Chondrocyte (in vitro differentiated cells): ENCODE results near the gene TRAF6. TPM values are rescaled to one million over a fixed set of nuclear protein-coding genes. Genes with fewer than 3 reads are reported as not detected.
"Not testable (repeated sequence)": the region's sequence is repeated elsewhere in the genome, so short reads cannot be mapped to it uniquely, and the experiment has no call there.

ENCODE experiments used
- DNase-seq: peaks from one replicate; pipeline ENCODE4 v3.0.0; 2021; ENCODE audit warnings: mixed read lengths, low spot score
- H3K27ac Mint-ChIP-seq: one replicate; pipeline ENCODE4 v1.8.0; 2021; ENCODE audit warnings: mild to moderate bottlenecking, moderate library complexity, mixed read lengths; ENCODE audit not compliant: unreplicated experiment
- H3K27me3 Mint-ChIP-seq: 2 replicates; pipeline ENCODE4 v1.8.0; 2021; ENCODE audit warnings: low read depth, mixed read lengths
- H3K36me3 Mint-ChIP-seq: 2 replicates; pipeline ENCODE4 v1.8.0; 2021; ENCODE audit warnings: low read depth, mixed read lengths
- H3K4me1 Mint-ChIP-seq: 2 replicates; pipeline ENCODE4 v1.8.0; 2021; ENCODE audit warnings: low read depth, mild to moderate bottlenecking, mixed read lengths
- H3K4me3 Mint-ChIP-seq: one replicate; pipeline ENCODE4 v1.8.0; 2021; ENCODE audit warnings: mild to moderate bottlenecking, moderate library complexity, mixed read lengths; ENCODE audit not compliant: unreplicated experiment
- H3K9me3 Mint-ChIP-seq: 2 replicates; pipeline ENCODE4 v1.8.0; 2021; ENCODE audit warnings: low read depth, mixed read lengths
- total RNA-seq: library from RNA; stranded (reverse); gene quantifications from 3 replicates; pipeline ENCODE4 v1.2.1, GENCODE V29; 2021
- TF ChIP-seq, protein P1 (sequence below): fragments of 200-600 bp; sonication (generic); IDR thresholded peaks from 2 replicates; pipeline ENCODE4 v1.5.0; 2021; ENCODE audit warnings: antibody characterized with exemption, mild to moderate bottlenecking, moderate library complexity

The TRAF6 gene
- total RNA-seq, 1 donor from 2014 or later = 15.2 TPM

DNA sequence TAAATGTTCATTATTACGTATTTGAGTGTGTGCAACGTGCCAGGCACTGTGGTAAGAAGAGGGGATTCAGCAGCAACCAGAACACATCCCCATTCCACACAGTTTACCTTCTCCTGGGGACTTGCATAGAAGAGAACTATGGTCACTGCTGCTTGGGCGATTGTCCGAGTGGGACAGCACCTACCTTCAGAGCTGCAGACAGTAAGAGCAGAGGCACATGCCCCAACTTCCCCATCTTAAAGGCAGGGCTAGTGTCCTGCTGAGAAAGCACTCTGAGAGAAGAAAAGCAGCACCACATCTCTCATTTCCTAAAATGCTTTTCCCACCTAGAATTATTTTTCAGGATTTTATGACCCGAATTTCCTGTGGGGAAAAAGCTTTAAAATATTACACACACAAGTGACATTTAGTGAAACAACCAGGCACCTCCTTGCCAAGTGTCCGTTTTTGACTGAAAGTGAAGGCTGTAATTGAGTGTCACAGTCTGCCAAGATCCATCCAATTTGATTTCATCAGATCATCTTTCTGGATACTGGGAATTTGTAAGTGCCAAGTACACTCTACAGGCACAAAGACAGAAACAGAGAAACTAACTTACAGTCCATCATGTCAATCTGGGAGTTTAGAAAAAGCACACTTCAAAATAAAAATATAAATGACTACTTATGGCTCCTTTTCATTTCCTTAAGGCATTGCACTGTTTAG lies 24.6 kb downstream of the TRAF6 start:
- peaks cover 22% of the 10 kb centered on the region for H3K4me1 Mint-ChIP-seq
- H3K36me3 Mint-ChIP-seq = peaks cover 15% of the 10 kb centered on the region
- TF ChIP-seq, protein P1, sequence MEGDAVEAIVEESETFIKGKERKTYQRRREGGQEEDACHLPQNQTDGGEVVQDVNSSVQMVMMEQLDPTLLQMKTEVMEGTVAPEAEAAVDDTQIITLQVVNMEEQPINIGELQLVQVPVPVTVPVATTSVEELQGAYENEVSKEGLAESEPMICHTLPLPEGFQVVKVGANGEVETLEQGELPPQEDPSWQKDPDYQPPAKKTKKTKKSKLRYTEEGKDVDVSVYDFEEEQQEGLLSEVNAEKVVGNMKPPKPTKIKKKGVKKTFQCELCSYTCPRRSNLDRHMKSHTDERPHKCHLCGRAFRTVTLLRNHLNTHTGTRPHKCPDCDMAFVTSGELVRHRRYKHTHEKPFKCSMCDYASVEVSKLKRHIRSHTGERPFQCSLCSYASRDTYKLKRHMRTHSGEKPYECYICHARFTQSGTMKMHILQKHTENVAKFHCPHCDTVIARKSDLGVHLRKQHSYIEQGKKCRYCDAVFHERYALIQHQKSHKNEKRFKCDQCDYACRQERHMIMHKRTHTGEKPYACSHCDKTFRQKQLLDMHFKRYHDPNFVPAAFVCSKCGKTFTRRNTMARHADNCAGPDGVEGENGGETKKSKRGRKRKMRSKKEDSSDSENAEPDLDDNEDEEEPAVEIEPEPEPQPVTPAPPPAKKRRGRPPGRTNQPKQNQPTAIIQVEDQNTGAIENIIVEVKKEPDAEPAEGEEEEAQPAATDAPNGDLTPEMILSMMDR = no peak
- H3K27ac Mint-ChIP-seq = no peak overlapping the region
- no peak overlapping the region for H3K4me3 Mint-ChIP-seq
- H3K27me3 Mint-ChIP-seq = no peaks in the 10 kb centered on the region
- no peaks in the 10 kb centered on the region for H3K9me3 Mint-ChIP-seq
- DNase-seq = no peak

DNA sequence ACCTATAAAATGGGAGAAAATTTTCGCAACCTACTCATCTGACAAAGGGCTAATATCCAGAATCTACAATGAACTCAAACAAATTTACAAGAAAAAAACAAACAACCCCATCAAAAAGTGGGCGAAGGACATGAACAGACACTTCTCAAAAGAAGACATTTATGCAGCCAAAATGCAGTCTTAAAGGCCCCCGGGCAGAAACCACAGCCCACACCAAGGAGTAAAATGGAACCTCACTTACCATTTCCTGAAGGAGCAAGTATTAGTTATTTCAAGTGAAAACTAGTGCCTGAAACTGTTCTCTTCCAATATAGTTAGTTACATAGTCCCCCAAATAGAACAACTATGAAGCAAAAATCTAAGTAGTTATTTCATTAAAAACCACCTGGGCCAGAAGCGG lies 27.0 kb downstream of the TRAF6 start:
- H3K27me3 Mint-ChIP-seq, H3K36me3 Mint-ChIP-seq, H3K9me3 Mint-ChIP-seq, DNase-seq, H3K27ac Mint-ChIP-seq, H3K4me3 Mint-ChIP-seq: not testable (repeated sequence)
- H3K4me1 Mint-ChIP-seq = peaks cover 17% of the 10 kb centered on the region

DNA sequence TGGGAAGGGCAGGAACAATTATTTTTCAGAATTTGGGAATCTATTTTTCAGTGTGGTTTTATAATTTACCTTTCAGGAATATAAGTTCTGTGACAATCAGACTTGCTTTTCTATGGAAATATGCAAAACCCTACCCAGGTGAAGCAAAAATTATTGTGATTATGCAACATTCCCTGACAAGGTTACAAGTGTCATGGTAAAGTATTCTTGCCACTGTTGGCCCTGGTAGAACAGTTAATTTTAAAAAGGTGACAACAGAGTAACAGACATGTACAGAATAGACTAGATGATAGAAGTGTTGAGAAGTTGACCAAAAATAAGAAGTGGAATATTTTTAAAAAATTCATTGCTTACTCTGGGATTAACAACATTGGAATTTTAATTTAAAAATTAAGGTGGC lies 29.2 kb downstream of the TRAF6 start:
- no peaks in the 10 kb centered on the region for H3K9me3 Mint-ChIP-seq
- peaks cover 3% of the 10 kb centered on the region for H3K36me3 Mint-ChIP-seq
- no peak overlapping the region for H3K4me3 Mint-ChIP-seq
- no peak for DNase-seq
- H3K27me3 Mint-ChIP-seq = no peaks in the 10 kb centered on the region
- H3K4me1 Mint-ChIP-seq = peaks cover 16% of the 10 kb centered on the region
- TF ChIP-seq, protein P1 = no peak
- no peak overlapping the region for H3K27ac Mint-ChIP-seq

DNA sequence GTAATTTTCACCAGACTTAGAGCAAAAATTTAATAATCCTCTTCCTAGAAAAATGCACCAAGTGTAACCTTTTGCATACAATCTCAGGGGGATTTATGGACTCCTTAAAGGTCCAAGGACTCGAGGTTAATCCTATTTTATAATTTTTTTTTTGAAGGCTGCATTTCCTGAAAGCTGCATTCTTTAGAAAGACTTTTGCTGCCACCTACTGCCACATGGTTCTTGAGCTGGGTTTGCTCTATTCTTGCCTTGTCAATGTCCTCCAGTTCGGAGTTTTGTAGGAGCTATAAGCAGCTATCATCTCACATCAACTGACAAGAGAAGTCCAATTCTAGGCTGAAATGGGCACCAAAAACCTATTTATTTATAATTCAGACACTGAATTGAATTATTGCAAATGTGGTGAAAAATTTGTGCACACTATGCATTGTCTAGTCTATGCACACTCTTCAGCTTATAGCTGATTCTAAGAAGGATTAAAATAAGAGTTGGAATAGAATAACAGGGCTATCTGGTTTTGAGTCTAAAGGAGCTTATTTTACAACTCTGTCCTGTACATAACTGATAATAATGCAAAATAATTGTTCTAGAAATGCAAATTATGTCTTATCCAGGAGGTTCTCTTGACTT lies 31.3 kb downstream of the TRAF6 start:
- Mint-ChIP-seq H3K9me3 (no peaks in the 10 kb centered on the region), H3K36me3 (peaks cover 3% of the 10 kb centered on the region), H3K27ac (no peak overlapping the region), H3K4me3 (no peak overlapping the region), H3K27me3 (no peaks in the 10 kb centered on the region), H3K4me1 (peaks cover 19% of the 10 kb centered on the region)
- DNase-seq = no peak
- TF ChIP-seq, protein P1 = peak; percentile 88

DNA sequence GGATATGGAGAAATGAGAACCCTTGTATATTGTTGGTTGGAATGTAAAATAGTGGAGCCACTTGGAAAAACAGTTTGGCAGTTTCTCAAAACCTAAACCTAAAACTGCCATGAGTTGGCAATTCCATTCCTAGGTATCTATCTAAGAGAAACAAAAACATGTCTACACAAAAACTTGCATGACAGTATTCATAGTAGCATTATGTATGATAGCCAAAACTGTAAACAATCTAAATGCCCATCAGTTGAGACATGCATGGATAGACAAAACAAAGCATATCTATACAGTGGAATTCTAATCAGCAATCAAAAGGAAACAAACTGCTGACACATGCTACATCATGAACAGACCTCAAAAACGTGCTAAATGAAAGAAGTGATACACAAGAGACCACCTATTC lies 34.9 kb downstream of the TRAF6 start:
- H3K27ac Mint-ChIP-seq = no peak overlapping the region
- DNase-seq = no peak
- no peak overlapping the region for H3K4me3 Mint-ChIP-seq
- H3K9me3 Mint-ChIP-seq = no peaks in the 10 kb centered on the region
- peaks cover 26% of the 10 kb centered on the region for H3K4me1 Mint-ChIP-seq
- no peaks in the 10 kb centered on the region for H3K27me3 Mint-ChIP-seq
- H3K36me3 Mint-ChIP-seq = no peaks in the 10 kb centered on the region
- TF ChIP-seq, protein P1 = no peak

DNA sequence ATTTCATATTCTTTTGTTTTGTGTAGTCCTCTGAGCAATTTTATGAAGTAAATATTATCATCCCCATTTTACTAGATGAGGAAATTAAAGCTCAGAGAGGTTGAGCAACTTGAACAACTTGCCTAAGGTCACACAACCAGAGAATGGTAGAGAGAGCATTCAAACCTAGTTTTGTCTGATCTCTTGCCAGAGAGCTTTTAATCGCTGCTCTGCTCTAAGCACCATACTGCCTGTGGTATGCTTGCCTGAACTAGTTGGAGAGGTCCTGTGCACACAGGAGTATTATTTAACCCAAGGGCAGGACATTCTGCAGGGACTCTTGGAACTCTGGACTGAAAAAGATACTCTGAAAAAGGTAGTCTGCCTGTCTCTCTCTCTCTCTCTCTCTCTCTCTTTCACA lies 38.5 kb downstream of the TRAF6 start:
- TF ChIP-seq, protein P1 = no peak
- Mint-ChIP-seq H3K36me3 (peaks cover 7% of the 10 kb centered on the region), H3K9me3 (no peaks in the 10 kb centered on the region), H3K4me3 (no peak overlapping the region), H3K4me1 (peaks cover 39% of the 10 kb centered on the region), H3K27me3 (no peaks in the 10 kb centered on the region), H3K27ac (no peak overlapping the region)
- no peak for DNase-seq
